Subcutaneous abdominal adipose tissue (tissue), 5 donors: ENCODE data around the gene SPIRE1.

Source experiments
- H3K27ac ChIP-seq: one replicate; pipeline ENCODE4 v1.7.0; 2013; ENCODE audit warnings: low read depth, mild to moderate bottlenecking, inconsistent platforms, low read length, moderate library complexity
- H3K27me3 ChIP-seq, 5 donors: one replicate each; pipeline ENCODE4 v1.7.0; 2013; ENCODE audit warnings: low read length in 5 of 5, inconsistent platforms in 1 of 5; ENCODE audit not compliant: control insufficient read depth in 5 of 5, insufficient read depth in 4 of 5
- H3K36me3 ChIP-seq, 5 donors: one replicate each; pipeline ENCODE4 v1.7.0; 2013; ENCODE audit warnings: low read length in 5 of 5; ENCODE audit not compliant: control insufficient read depth in 5 of 5, insufficient read depth in 5 of 5
- H3K4me1 ChIP-seq, 5 donors: one replicate each; pipeline ENCODE4 v1.7.0; 2013; ENCODE audit warnings: low read length in 5 of 5, mild to moderate bottlenecking in 3 of 5, moderate library complexity in 1 of 5; ENCODE audit not compliant: control insufficient read depth in 5 of 5, insufficient read depth in 5 of 5
- H3K4me3 ChIP-seq, 5 donors: one replicate each; pipeline ENCODE4 v1.7.0; 2013; ENCODE audit warnings: low read length in 5 of 5, low read depth in 1 of 5
- H3K9ac ChIP-seq, 5 donors: one replicate each; pipeline ENCODE4 v1.7.0; 2013; ENCODE audit warnings: low read length in 5 of 5, mild to moderate bottlenecking in 4 of 5, moderate library complexity in 3 of 5
- H3K9me3 ChIP-seq, 5 donors: one replicate each; pipeline ENCODE4 v1.7.0; 2013; ENCODE audit warnings: low read length in 5 of 5; ENCODE audit not compliant: control insufficient read depth in 5 of 5
- donor health status: healthy.
- donor health status: healthy.
- donor health status: healthy.
- donor health status: healthy.
- donor health status: healthy.

SPIRE1 gene

DNA sequence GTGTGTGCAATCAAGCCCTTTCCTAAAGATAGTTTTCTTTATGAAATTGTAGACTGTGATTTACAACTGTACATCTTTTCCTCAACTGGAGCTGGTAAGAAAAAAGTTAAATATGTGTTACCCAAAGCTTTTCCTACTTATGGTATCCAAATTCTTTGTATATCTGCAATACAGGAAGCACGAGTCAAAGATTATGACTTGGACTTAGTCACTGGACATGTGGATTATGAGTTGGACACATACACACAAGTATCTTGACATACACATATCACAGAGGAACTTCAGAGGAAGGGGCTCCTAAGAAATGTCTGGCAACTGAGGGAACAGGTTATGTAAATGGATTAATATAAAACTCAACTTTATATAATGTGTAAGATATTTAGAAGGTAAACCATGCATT, 215.0 kb downstream of the SPIRE1 start:
- Histone ChIP-seq H3K27me3 (no peaks in the 10 kb centered on the region), H3K27ac (no peak overlapping the region), H3K9me3 (peaks cover 0 to 17% (median 11%) of the 10 kb centered on the region in 5 donors), H3K4me1 (no peaks in the 10 kb centered on the region), H3K9ac (no peak overlapping the region), H3K36me3 (peaks cover 4 to 21% (median 16%) of the 10 kb centered on the region in 5 donors), H3K4me3 (no peak overlapping the region)

DNA sequence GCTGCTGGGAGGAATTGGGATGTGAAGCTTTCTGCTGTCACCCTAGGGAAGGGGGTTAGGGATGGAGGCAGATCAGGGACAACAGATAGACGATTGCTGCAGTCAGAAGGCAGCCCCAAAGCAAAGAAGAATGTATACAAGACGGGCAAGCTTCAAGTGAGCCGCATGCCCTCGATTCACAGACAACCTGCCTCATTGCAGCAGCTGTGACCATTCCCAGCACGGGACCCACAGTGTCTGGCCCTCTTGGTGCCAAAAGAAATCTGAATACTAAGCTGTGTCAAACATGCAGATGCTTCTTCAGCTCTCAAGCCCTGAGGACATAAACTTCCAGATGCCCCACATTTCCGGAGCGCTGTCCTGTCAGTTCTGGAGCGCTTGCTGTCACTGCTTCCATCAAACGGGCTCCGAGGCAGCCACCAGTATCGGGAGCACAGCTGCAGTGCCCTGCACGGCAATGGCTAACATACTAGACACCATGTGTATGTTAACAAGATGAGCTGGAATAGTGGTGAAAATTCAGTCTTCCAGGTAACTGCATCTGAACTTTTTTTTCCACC, 216.4 kb downstream of the SPIRE1 start:
- H3K36me3 ChIP-seq, result peaks cover 4 to 17% (median 13%) of the 10 kb centered on the region in 5 donors
- H3K27ac ChIP-seq, result no peak overlapping the region
- no peak overlapping the region for H3K9ac ChIP-seq
- no peak overlapping the region for H3K4me3 ChIP-seq
- no peaks in the 10 kb centered on the region for H3K4me1 ChIP-seq
- no peaks in the 10 kb centered on the region for H3K27me3 ChIP-seq
- H3K9me3 ChIP-seq, result peaks cover 0 to 17% (median 11%) of the 10 kb centered on the region in 5 donors

DNA sequence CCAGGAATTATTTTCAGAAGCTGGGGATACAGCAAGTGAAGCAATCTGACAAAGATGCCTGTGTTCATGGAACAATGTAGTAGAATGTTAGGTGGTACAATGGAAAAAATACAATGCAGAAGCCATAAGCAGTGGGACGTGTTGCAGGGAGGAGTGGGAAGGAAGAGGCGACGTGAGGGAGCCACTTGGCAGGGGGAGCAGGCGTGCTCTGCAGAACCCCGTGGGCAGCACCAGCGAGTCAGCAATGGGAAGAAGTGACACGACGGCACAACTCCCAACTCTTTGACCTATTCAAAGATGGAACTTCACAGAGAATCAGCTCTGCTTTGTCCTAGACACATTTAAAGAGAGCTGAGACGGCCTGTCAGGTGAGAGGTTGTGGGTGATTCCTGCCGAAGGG, 219.7 kb downstream of the SPIRE1 start:
- Histone ChIP-seq H3K36me3 (peaks cover 0 to 20% (median 3%) of the 10 kb centered on the region in 5 donors), H3K27ac (no peak overlapping the region), H3K4me3 (no peak overlapping the region), H3K9ac (no peak overlapping the region), H3K27me3 (no peaks in the 10 kb centered on the region), H3K4me1 (no peaks in the 10 kb centered on the region), H3K9me3 (peaks cover 0 to 1% (median 0%) of the 10 kb centered on the region in 5 donors)

DNA sequence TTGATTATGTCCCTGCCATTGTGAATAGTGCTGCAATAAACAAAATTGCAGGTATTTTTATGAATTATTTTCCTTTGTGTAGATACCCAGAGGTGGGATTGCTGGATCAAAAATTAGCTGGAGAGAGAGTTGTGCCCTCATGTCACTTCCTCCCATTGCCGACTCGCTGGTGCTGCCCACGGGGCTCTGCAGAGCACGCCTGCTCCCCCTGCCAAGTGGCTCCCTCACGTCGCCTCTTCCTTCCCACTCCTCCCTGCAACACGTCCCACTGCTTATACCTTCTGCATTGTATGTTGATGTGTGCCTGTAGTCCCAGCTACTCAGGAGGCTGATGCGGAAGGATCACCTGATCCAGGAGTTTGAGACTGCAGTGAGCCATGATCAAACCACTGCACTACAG, 222.0 kb downstream of the SPIRE1 start:
- no peaks in the 10 kb centered on the region for H3K27me3 ChIP-seq
- H3K27ac ChIP-seq, result no peak overlapping the region
- no peak overlapping the region for H3K4me3 ChIP-seq
- H3K36me3 ChIP-seq, result peaks cover 0 to 37% (median 21%) of the 10 kb centered on the region in 5 donors
- H3K9me3 ChIP-seq, result no peaks in the 10 kb centered on the region
- H3K4me1 ChIP-seq, result no peaks in the 10 kb centered on the region
- H3K9ac ChIP-seq, result no peak overlapping the region

GRCh38 chr18:12434541-12434929, 223.4 kb downstream of the SPIRE1 start:
- no peak overlapping the region for H3K9ac ChIP-seq
- H3K4me1 ChIP-seq, result peaks cover 0 to 5% (median 0%) of the 10 kb centered on the region in 5 donors
- H3K27ac ChIP-seq, result no peak overlapping the region
- peaks cover 0 to 45% (median 26%) of the 10 kb centered on the region in 5 donors for H3K36me3 ChIP-seq
- no peaks in the 10 kb centered on the region for H3K27me3 ChIP-seq
- no peaks in the 10 kb centered on the region for H3K9me3 ChIP-seq
- H3K4me3 ChIP-seq, result no peak overlapping the region

DNA sequence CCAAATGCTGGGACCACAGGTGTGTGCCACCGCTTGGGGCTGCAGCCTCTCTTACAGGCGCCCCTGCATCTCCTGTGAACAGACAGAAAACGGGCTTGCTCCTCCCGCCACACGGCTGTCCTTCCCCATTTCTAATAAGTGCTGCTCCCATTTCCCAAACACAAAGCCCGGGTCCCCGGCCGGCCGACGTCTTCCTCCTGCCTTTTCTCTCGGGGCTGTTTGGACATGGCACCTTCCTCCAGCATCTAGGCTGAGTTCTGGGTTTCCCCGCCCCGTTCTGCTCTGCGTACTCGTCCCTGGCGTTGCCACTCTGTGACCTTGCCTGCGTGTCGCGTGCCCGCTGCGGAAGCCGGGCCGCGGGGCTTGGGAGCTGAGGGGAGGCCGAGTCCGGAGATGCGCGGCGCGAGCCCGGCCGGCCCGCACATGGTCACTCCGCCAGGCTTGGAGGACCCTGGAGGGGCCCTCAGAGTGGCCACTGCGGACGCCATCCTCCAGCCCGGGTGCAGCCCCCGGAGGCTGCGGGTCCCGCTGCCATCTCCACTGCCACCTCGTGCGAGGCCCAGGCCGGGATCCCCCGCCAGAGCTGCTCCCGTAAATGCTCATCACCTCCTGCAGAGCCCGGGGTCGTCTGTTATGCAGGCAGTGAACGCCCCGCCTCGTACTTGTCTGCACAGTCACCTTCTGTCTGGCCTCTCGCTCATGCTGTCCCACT, 223.9 kb downstream of the SPIRE1 start:
- Histone ChIP-seq H3K27ac (no peak overlapping the region), H3K9ac (no peak overlapping the region), H3K4me1 (peaks cover 0 to 5% (median 0%) of the 10 kb centered on the region in 5 donors), H3K36me3 (peaks cover 0 to 51% (median 30%) of the 10 kb centered on the region in 5 donors), H3K9me3 (no peaks in the 10 kb centered on the region), H3K27me3 (no peaks in the 10 kb centered on the region), H3K4me3 (no peak overlapping the region)

GRCh38 chr18:12432881-12433280, 225.0 kb downstream of the SPIRE1 start:
- Histone ChIP-seq H3K27me3 (no peaks in the 10 kb centered on the region), H3K27ac (no peak overlapping the region), H3K36me3 (peaks cover 0 to 52% (median 28%) of the 10 kb centered on the region in 5 donors), H3K9me3 (no peaks in the 10 kb centered on the region), H3K4me3 (no peak overlapping the region), H3K4me1 (peaks cover 0 to 5% (median 0%) of the 10 kb centered on the region in 5 donors), H3K9ac (no peak overlapping the region)

DNA sequence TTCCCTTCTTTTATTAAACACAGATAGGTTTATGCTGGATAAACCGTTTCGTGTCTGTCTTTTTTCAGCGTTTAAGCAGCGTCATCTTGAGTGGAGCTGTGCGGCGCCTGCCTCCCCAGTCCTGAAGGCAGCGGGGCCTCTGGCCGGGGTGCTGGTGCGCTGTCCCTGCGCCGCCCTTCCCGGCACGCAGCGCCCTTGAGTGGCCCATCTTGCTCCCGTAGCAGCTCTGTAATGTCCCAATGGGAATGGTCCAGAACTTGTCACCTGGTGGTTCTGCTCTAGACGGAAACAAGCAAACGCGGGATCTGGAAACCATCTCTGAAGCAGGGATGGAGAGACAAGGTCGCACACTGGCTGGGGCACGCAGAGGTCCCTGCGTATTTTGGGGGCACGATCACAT, 225.7 kb downstream of the SPIRE1 start:
- H3K4me3 ChIP-seq, result no peak overlapping the region
- no peak overlapping the region for H3K27ac ChIP-seq
- H3K9ac ChIP-seq, result no peak overlapping the region
- peaks cover 0 to 5% (median 0%) of the 10 kb centered on the region in 5 donors for H3K4me1 ChIP-seq
- H3K27me3 ChIP-seq, result no peaks in the 10 kb centered on the region
- peaks cover 0 to 52% (median 32%) of the 10 kb centered on the region in 5 donors for H3K36me3 ChIP-seq
- peaks cover 0 to under 1% (median 0%) of the 10 kb centered on the region in 5 donors for H3K9me3 ChIP-seq

GRCh38 chr18:12431561-12431960, 226.3 kb downstream of the SPIRE1 start:
- Histone ChIP-seq H3K36me3 (peaks cover 0 to 56% (median 35%) of the 10 kb centered on the region in 5 donors), H3K27ac (no peak overlapping the region), H3K4me3 (no peak overlapping the region), H3K4me1 (peaks cover 0 to 5% (median 0%) of the 10 kb centered on the region in 5 donors), H3K27me3 (no peaks in the 10 kb centered on the region), H3K9me3 (peaks cover 0 to 3% (median 0%) of the 10 kb centered on the region in 5 donors), H3K9ac (no peak overlapping the region)
